Left colon (tissue), 2 donors: ENCODE results near the gene MCF2L2. TPM values are rescaled to one million over a fixed set of nuclear protein-coding genes. Genes with fewer than 3 reads are reported as not detected.
"Not testable (repeated sequence)": the region's sequence is repeated elsewhere in the genome, so short reads cannot be mapped to it uniquely, and the experiment has no call there.

ENCODE experiments used
- ATAC-seq: fragments of 200-7000 bp; cut with Tn5 transposase; one replicate; pipeline ENCODE4 v1.9.1; 2020; ENCODE audit warnings: mild to moderate bottlenecking, moderate library complexity
- DNase-seq, 2 donors: peaks; one replicate each; pipeline ENCODE4 v3.0.0-alpha.2; 2020
- intact Hi-C, 2 donors: fragments of 100-400 bp; cut with DNase I in 1 of 2; cut with micrococcal nuclease in 1 of 2; formaldehyde crosslinking; loops; one replicate each; pipeline versions ENCODE4 v1.11.2 to v1.14.0; 2022; cut with DNase I, micrococcal nuclease
- total RNA-seq, 2 donors: library from RNA; stranded (reverse); fragmentation: NEBNext Ultra II Directional; extraction: Animal tissue kit (Norgen Biotek cat#: 25700); gene quantifications; one replicate each; pipeline ENCODE4 v1.2.1, GENCODE V29; 2021
- donor health status: DM: no; HTN: no; CAD: no.
- donor health status: DM: yes; HTN: yes; CAD: no.

Gene MCF2L2
- total RNA-seq, 2 donors from 2014 or later, result 0.75 to 1.1 TPM

- ATAC-seq, result no peak
- no peak for DNase-seq
- intact Hi-C loops, result no loop called here
These were observed 186.0 kb downstream of the MCF2L2 start for GRCh38 chr3:183242431-183242830.

- no peak for ATAC-seq
- intact Hi-C loops, result no loop called here
- DNase-seq, result no peak
These were observed 189.4 kb downstream of the MCF2L2 start for GRCh38 chr3:183239046-183239445.

- no peak for ATAC-seq
- DNase-seq, result no peak
- intact Hi-C loops, result no loop called here
These were observed 194.5 kb downstream of the MCF2L2 start for GRCh38 chr3:183233966-183234365.

GRCh38 chr3:183230826-183231225 lies 197.6 kb downstream of the MCF2L2 start:
- ATAC-seq, result no peak
- intact Hi-C loops, result no loop called here
- DNase-seq, result no peak

GRCh38 chr3:183230251-183230650 lies 198.2 kb downstream of the MCF2L2 start:
- DNase-seq, intact Hi-C loops, ATAC-seq: not testable (repeated sequence)

GRCh38 chr3:183229178-183229577 lies 199.2 kb downstream of the MCF2L2 start:
- DNase-seq (no peak), ATAC-seq (no peak)
- intact Hi-C loops, result no loop called here

GRCh38 chr3:183227586-183227985 lies 200.8 kb downstream of the MCF2L2 start:
- intact Hi-C loops, result no loop called here
- ATAC-seq (no peak), DNase-seq (no peak)

- intact Hi-C loops, result no loop called here
- ATAC-seq (peak; percentile 88), DNase-seq (no peak)
These were observed 202.0 kb downstream of the MCF2L2 start for GRCh38 chr3:183226333-183226890.

- no peak for ATAC-seq
- DNase-seq, result no peak
- intact Hi-C loops, result no loop called here
These were observed 204.0 kb downstream of the MCF2L2 start for GRCh38 chr3:183224180-183224970.

GRCh38 chr3:183222631-183223235 lies 205.7 kb downstream of the MCF2L2 start:
- intact Hi-C loops, result no loop called here
- ATAC-seq (peak; percentile 62), DNase-seq (no peak)

- ATAC-seq, result no peak
- intact Hi-C loops, result no loop called here
- no peak for DNase-seq
These were observed 207.6 kb downstream of the MCF2L2 start for GRCh38 chr3:183220828-183221227.

- ATAC-seq (no peak), DNase-seq (no peak)
- intact Hi-C loops, result no loop called here
These were observed 209.6 kb downstream of the MCF2L2 start for GRCh38 chr3:183218826-183219225.

- ATAC-seq (no peak), DNase-seq (no peak)
- intact Hi-C loops, result no loop called here
These were observed 210.7 kb downstream of the MCF2L2 start for GRCh38 chr3:183217548-183218332.

GRCh38 chr3:183215591-183216202 lies 212.7 kb downstream of the MCF2L2 start:
- ATAC-seq, result no peak
- intact Hi-C loops, result no loop called here
- DNase-seq, result no peak

GRCh38 chr3:183214277-183214612 lies 214.2 kb downstream of the MCF2L2 start:
- DNase-seq (no peak), ATAC-seq (no peak)
- intact Hi-C loops, result no loop called here

GRCh38 chr3:183213415-183214276 lies 214.8 kb downstream of the MCF2L2 start:
- no peak for DNase-seq
- ATAC-seq, result peak; percentile 73
- intact Hi-C loops, result no loop called here

GRCh38 chr3:183212565-183212964 lies 215.9 kb downstream of the MCF2L2 start:
- no peak for DNase-seq
- intact Hi-C loops, result no loop called here
- peak; percentile 47 for ATAC-seq

- ATAC-seq, result no peak
- intact Hi-C loops, result no loop called here
These were observed 216.3 kb downstream of the MCF2L2 start for GRCh38 chr3:183212096-183212495.

More at GRCh38 chr3:183212096-183212495, 216.3 kb downstream of the MCF2L2 start:
- no peak for DNase-seq
